Measurements from ENCODE around the gene MISP3. TPM values are rescaled to one million over a fixed set of nuclear protein-coding genes. Genes with fewer than 3 reads are reported as not detected.

MISP3 gene
- total and polyA plus RNA-seq, 9 of the 15 experiments (the other 6 are each of a cell fraction or from before 2014, with no cell fraction given): 0.25 to 5.6 (median 1.6) TPM

DNA sequence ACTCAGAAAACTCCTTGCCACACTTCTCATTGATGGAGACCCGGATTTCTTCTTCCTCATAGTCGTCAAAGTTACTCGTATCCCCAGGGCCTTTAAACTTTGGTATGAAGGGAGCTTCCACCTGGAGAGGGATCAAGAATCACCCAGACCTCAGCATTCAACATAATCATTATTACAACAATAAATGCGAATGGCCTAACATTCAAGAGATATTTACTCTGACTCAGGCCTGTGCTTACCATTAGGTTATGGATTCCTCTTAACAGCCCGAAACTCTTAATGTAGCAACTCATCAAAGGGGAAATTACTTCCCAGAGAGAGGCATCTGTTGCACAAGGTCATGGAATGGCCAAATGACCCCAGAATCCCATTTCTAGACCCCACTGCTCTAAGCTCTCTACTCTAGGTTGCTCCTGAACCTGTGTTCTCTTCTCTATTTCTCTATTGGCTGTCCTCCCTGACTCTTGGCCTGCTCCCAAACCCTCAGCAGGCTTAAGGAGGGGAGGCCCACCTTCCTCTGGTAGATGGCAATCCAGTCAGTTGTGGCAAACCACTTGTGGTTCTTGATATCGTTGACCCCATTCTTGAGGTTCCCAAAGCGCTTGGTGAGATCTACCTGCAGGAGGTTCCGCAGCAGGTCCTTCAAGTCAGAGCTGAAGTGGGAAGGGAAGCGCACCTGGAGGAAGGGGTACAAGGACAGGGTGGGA, 20.7 kb downstream of the MISP3 start (continued):
- TF ChIP-seq TEAD2 (tag; IDR thresholded peaks at IDR 0.05) (no peak), ATF1 (CRISPR knock-in tag; IDR thresholded peaks at IDR 0.05) (no peak), ATF1 (tag; IDR thresholded peaks at IDR 0.05) (no peak), SRF (CRISPR knock-in tag; IDR thresholded peaks at IDR 0.05) (no peak), HLTF (IDR thresholded peaks at IDR 0.05) (no peak), STAG1 (CRISPR knock-in tag; IDR thresholded peaks at IDR 0.05; ENCODE audit: borderline replicate concordance) (no peak), SMARCA5 (IDR thresholded peaks at IDR 0.05) (no peak), SMAD4 (CRISPR knock-in tag; conservative IDR thresholded peaks at IDR 0.05) (no peak), STAT5A (IDR thresholded peaks at IDR 0.05; ENCODE audit: borderline replicate concordance, low read length) (no peak), SUPT5H (IDR thresholded peaks at IDR 0.05) (0 out of 2 replicates have a peak, but pooled peaks have one; percentile 18), ZNF507 (tag; conservative IDR thresholded peaks at IDR 0.05) (peak; percentile 100), PRMT5 (CRISPR knock-in tag; IDR thresholded peaks at IDR 0.05) (no peak), RBBP5 (IDR thresholded peaks at IDR 0.05; ENCODE audit: borderline replicate concordance, insufficient read depth, low read length, poor library complexity, severe bottlenecking) (no peak), BCOR (IDR thresholded peaks at IDR 0.05) (peak; percentile 79), PHB (CRISPR knock-in tag; IDR thresholded peaks at IDR 0.05) (no peak)
- TF ChIP-seq, protein P1, sequence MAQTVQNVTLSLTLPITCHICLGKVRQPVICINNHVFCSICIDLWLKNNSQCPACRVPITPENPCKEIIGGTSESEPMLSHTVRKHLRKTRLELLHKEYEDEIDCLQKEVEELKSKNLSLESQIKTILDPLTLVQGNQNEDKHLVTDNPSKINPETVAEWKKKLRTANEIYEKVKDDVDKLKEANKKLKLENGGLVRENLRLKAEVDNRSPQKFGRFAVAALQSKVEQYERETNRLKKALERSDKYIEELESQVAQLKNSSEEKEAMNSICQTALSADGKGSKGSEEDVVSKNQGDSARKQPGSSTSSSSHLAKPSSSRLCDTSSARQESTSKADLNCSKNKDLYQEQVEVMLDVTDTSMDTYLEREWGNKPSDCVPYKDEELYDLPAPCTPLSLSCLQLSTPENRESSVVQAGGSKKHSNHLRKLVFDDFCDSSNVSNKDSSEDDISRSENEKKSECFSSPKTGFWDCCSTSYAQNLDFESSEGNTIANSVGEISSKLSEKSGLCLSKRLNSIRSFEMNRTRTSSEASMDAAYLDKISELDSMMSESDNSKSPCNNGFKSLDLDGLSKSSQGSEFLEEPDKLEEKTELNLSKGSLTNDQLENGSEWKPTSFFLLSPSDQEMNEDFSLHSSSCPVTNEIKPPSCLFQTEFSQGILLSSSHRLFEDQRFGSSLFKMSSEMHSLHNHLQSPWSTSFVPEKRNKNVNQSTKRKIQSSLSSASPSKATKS (CRISPR knock-in tag; IDR thresholded peaks at IDR 0.05): no peak
- TF ChIP-seq, protein P2, sequence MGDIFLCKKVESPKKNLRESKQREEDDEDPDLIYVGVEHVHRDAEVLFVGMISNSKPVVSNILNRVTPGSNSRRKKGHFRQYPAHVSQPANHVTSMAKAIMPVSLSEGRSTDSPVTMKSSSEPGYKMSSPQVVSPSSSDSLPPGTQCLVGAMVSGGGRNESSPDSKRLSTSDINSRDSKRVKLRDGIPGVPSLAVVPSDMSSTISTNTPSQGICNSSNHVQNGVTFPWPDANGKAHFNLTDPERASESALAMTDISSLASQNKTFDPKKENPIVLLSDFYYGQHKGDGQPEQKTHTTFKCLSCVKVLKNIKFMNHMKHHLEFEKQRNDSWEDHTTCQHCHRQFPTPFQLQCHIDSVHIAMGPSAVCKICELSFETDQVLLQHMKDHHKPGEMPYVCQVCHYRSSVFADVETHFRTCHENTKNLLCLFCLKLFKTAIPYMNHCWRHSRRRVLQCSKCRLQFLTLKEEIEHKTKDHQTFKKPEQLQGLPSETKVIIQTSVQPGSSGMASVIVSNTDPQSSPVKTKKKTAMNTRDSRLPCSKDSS (IDR thresholded peaks at IDR 0.05; ENCODE audit: low read depth, partially characterized antibody): peak; percentile 27
- TF ChIP-seq, protein P3, sequence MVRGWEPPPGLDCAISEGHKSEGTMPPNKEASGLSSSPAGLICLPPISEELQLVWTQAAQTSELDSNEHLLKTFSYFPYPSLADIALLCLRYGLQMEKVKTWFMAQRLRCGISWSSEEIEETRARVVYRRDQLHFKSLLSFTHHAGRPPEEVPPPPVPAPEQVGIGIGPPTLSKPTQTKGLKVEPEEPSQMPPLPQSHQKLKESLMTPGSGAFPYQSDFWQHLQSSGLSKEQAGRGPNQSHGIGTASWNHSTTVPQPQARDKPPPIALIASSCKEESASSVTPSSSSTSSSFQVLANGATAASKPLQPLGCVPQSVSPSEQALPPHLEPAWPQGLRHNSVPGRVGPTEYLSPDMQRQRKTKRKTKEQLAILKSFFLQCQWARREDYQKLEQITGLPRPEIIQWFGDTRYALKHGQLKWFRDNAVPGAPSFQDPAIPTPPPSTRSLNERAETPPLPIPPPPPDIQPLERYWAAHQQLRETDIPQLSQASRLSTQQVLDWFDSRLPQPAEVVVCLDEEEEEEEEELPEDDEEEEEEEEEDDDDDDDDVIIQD (CRISPR knock-in tag; IDR thresholded peaks at IDR 0.05): no peak
